Naive B cell (primary cell): ENCODE data around the gene MICAL2. TPM values are rescaled to one million over a fixed set of nuclear protein-coding genes. Genes with fewer than 3 reads are reported as not detected.

Source experiments
- ATAC-seq, 2 donors: fragments of 150-1000 bp; cut with Tn5 transposase; 2 replicates each; pipeline ENCODE4 v1.10.0; 2021; ENCODE audit warnings: low read depth in 2 of 2, mild to moderate bottlenecking in 2 of 2, moderate library complexity in 2 of 2
- DNase-seq: peaks from one replicate; pipeline ENCODE4 v3.0.0; 2022
- H3K27ac Mint-ChIP-seq, 6 donors: one replicate each; pipeline ENCODE4 v1.8.0; 2020 to 2022; ENCODE audit warnings: mild to moderate bottlenecking in 6 of 6, mixed read lengths in 6 of 6, moderate library complexity in 5 of 6, inconsistent platforms in 2 of 6
- H3K27me3 Mint-ChIP-seq, 3 donors: one replicate each; pipeline ENCODE4 v1.8.0; 2021 to 2022; ENCODE audit warnings: mixed read lengths in 3 of 3, mild to moderate bottlenecking in 1 of 3
- H3K36me3 Mint-ChIP-seq, 2 donors: one replicate each; pipeline ENCODE4 v1.8.0; 2020 to 2022; ENCODE audit warnings: mixed read lengths in 2 of 2, inconsistent platforms in 1 of 2, mild to moderate bottlenecking in 1 of 2
- H3K4me1 Mint-ChIP-seq, 3 donors: one replicate each; pipeline ENCODE4 v1.8.0; 2020 to 2022; ENCODE audit warnings: mixed read lengths in 3 of 3, inconsistent platforms in 1 of 3, mild to moderate bottlenecking in 1 of 3, moderate library complexity in 1 of 3
- H3K4me3 Mint-ChIP-seq, 8 donors: one replicate each; pipeline ENCODE4 v1.8.0; 2020 to 2022; ENCODE audit warnings: mild to moderate bottlenecking in 8 of 8, mixed read lengths in 8 of 8, moderate library complexity in 8 of 8, inconsistent platforms in 2 of 8
- H3K9me3 Mint-ChIP-seq, 7 donors: one replicate each; pipeline ENCODE4 v1.8.0; 2020 to 2022; ENCODE audit warnings: mixed read lengths in 7 of 7, mild to moderate bottlenecking in 5 of 7, inconsistent platforms in 2 of 7, moderate library complexity in 1 of 7
- polyA plus RNA-seq, 6 donors: library from polyadenylated mRNA; unstranded; fragments of 300-500 nt; fragmentation: Illumina TruSeq; gene quantifications; one replicate each; pipeline ENCODE4 v1.2.3, GENCODE V29; 2021; ENCODE audit warnings: low read depth in 6 of 6

MICAL2 gene
- polyA plus RNA-seq, 6 donors from 2014 or later: 0.05 to 1.3 TPM; not detected in 4

DNA sequence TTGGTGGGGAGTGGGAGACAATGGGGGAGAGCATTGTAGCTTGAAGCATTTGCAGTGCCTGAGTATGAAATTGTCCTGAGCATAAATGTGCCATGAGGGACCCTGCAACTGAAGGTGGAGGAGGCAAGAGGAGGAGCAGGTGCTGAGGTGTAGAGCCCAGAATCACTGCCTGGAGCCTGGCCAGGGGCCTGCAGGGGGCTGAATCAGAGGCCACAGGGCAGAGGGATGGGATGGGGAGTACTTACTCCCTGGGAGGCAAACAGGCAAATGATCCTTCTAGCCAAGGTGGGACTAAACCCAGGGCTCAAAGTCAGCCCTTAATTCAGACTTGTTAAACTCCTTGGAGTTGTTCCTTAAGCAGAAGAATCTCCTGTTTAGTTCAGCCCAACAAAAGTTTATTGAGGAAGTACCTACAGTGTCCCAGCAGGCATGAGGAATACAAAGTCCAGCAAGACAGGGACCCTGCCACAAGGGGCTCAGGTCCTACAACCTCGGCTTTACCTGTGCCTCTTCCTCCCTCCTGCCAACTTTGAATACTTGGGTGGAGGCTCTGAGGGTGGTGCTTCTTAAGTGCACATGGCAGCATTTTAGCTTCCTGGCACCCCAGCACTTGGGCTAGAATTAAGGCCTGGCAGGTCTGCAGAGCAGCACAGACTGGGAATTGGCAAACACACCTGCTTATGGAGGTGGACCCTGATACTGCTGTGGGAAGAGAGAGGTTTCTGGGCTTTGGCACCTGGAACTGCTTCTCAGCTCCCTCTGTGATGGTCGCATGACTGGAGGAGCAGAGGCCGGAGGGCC lies 20.0 kb downstream of the MICAL2 start:
- ATAC-seq (no peak), DNase-seq (no peak)
- Mint-ChIP-seq H3K36me3 (no peaks in the 10 kb centered on the region), H3K4me3 (no peak overlapping the region), H3K27me3 (peaks cover 4 to 11% (median 6%) of the 10 kb centered on the region in 3 donors), H3K4me1 (peaks cover 0 to 9% (median 6%) of the 10 kb centered on the region in 3 donors), H3K9me3 (peaks cover 0 to 1% (median 0%) of the 10 kb centered on the region in 7 donors), H3K27ac (no peak overlapping the region)

- DNase-seq (no peak), ATAC-seq (no peak)
- H3K27ac Mint-ChIP-seq: no peak overlapping the region
- H3K9me3 Mint-ChIP-seq: peaks cover 0 to 1% (median 0%) of the 10 kb centered on the region in 7 donors
- peaks cover 3 to 4% (median 4%) of the 10 kb centered on the region in 3 donors for H3K27me3 Mint-ChIP-seq
- H3K4me3 Mint-ChIP-seq: no peak overlapping the region
- H3K36me3 Mint-ChIP-seq: no peaks in the 10 kb centered on the region
- H3K4me1 Mint-ChIP-seq: peaks cover 0 to 9% (median 6%) of the 10 kb centered on the region in 3 donors
These were observed 21.8 kb downstream of the MICAL2 start for GRCh38 chr11:12131943-12132789.

GRCh38 chr11:12132790-12133145 lies 22.4 kb downstream of the MICAL2 start:
- DNase-seq: no peak
- Mint-ChIP-seq H3K9me3 (no peaks in the 10 kb centered on the region), H3K4me3 (peak overlapping the region in 1 of 8 donors; percentile 42), H3K4me1 (peaks cover 0 to 9% (median 6%) of the 10 kb centered on the region in 3 donors), H3K27me3 (peaks cover 0 to 4% (median 0%) of the 10 kb centered on the region in 3 donors), H3K36me3 (no peaks in the 10 kb centered on the region), H3K27ac (no peak overlapping the region)
- ATAC-seq: no peak

DNA sequence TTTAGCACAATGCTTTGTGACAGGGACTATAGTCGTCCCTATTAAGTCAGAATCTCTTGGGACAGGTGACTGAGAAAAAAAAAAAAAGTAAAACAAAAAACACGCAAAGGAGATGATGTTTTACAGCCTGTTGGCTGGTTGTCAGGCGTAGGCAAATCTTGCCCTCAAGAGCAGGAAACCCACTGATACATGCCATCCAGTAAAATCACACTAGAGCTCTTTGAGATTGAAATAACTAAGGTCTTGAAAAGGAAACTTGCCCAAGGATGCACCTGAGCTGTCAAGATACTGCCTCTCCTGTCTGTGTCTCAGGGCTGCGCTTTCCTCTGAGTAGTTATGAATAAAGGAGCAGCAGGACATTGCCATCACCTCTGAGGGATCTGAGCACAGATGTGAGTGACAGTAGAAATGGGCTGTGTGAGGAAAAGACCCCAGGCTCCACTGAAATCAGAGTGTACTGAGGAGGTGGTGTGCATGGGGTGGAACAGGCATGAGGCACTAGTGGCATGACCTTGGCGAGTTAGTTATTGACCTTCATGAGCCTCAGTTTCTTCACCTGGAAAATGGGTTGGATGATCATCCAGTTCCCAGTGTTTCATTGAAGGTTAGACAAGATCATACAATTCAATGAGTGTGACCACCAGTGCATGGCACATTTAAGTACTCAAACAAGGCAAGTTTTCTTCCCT lies 23.3 kb downstream of the MICAL2 start:
- Mint-ChIP-seq H3K27me3 (peaks cover 0 to 4% (median 0%) of the 10 kb centered on the region in 3 donors), H3K27ac (peak overlapping the region in 1 of 6 donors; percentile 22), H3K36me3 (no peaks in the 10 kb centered on the region), H3K4me3 (no peak overlapping the region), H3K9me3 (no peaks in the 10 kb centered on the region), H3K4me1 (peaks cover 0 to 9% (median 6%) of the 10 kb centered on the region in 3 donors)
- ATAC-seq: no peak
- no peak for DNase-seq

DNA sequence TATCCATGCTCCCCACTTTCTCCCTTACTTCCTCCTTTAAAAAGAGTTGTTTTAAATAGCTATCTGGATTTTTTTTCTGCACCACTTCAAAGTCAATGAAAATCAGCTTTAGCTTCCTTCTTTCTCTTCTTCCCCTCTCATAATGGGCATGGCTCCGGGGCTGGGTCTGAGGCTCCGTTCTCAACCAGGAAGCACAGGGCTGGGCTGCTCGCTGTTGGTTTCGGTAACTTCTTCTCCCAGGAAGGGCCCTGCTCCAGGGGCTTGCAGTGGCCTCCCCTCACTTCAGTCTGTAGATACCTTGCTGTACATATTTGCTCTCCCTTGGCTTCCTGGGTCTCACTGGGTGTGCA lies 23.8 kb downstream of the MICAL2 start:
- DNase-seq (no peak), ATAC-seq (no peak)
- peak overlapping the region in 1 of 8 donors; percentile 47 for H3K4me3 Mint-ChIP-seq
- peaks cover 0 to 4% (median 0%) of the 10 kb centered on the region in 3 donors for H3K27me3 Mint-ChIP-seq
- no peaks in the 10 kb centered on the region for H3K36me3 Mint-ChIP-seq
- no peaks in the 10 kb centered on the region for H3K9me3 Mint-ChIP-seq
- H3K4me1 Mint-ChIP-seq: peaks cover 0 to 9% (median 6%) of the 10 kb centered on the region in 3 donors
- H3K27ac Mint-ChIP-seq: no peak overlapping the region

DNA sequence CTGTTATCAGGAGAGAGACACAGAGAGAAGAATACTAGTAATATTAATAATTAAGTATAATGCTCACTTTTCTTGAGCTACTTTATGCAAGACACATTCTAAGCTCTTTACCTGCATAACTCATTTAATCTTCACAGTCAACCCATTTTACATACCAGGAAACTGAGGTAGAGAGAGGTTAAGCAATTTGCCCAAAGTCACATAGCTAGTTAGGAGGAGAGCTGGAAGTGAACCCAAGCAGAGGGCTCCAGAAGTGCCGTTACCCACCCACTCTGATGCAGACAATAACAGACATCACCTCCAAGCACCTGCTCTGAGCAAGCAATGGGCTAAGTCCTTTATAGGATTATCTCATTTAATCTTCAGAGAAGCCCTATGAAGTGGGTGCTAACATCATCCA lies 24.8 kb downstream of the MICAL2 start:
- ATAC-seq: no peak
- H3K27ac Mint-ChIP-seq: no peak overlapping the region

GRCh38 chr11:12137005-12137690 lies 26.8 kb downstream of the MICAL2 start:
- peaks cover 0 to 9% (median 6%) of the 10 kb centered on the region in 3 donors for H3K4me1 Mint-ChIP-seq

More for the DNA sequence above, 24.8 kb downstream of the MICAL2 start:
- Mint-ChIP-seq H3K4me3 (no peak overlapping the region), H3K9me3 (peaks cover 0 to 2% (median 0%) of the 10 kb centered on the region in 7 donors), H3K27me3 (peaks cover 0 to 4% (median 0%) of the 10 kb centered on the region in 3 donors), H3K36me3 (no peaks in the 10 kb centered on the region), H3K4me1 (peaks cover 0 to 9% (median 6%) of the 10 kb centered on the region in 3 donors)
- DNase-seq: no peak

GRCh38 chr11:12137938-12138731 lies 27.7 kb downstream of the MICAL2 start:
- H3K4me3 Mint-ChIP-seq: no peak overlapping the region
- peaks cover 0 to 3% (median 0%) of the 10 kb centered on the region in 7 donors for H3K9me3 Mint-ChIP-seq
- peaks cover 0 to 9% (median 6%) of the 10 kb centered on the region in 3 donors for H3K4me1 Mint-ChIP-seq
- H3K27me3 Mint-ChIP-seq: peaks cover 0 to 4% (median 0%) of the 10 kb centered on the region in 3 donors
- DNase-seq: no peak
- H3K27ac Mint-ChIP-seq: no peak overlapping the region
- H3K36me3 Mint-ChIP-seq: no peaks in the 10 kb centered on the region
- no peak for ATAC-seq

More at GRCh38 chr11:12137005-12137690, 26.8 kb downstream of the MICAL2 start:
- Mint-ChIP-seq H3K4me3 (no peak overlapping the region), H3K27me3 (peaks cover 0 to 4% (median 0%) of the 10 kb centered on the region in 3 donors), H3K36me3 (no peaks in the 10 kb centered on the region), H3K9me3 (peaks cover 0 to 3% (median 0%) of the 10 kb centered on the region in 7 donors), H3K27ac (no peak overlapping the region)
- ATAC-seq (no peak), DNase-seq (no peak)

- ATAC-seq (no peak), DNase-seq (no peak)
- no peaks in the 10 kb centered on the region for H3K36me3 Mint-ChIP-seq
- no peak overlapping the region for H3K4me3 Mint-ChIP-seq
- H3K27ac Mint-ChIP-seq: peak overlapping the region in 1 of 6 donors; percentile 67
- H3K27me3 Mint-ChIP-seq: no peaks in the 10 kb centered on the region
- H3K4me1 Mint-ChIP-seq: peaks cover 0 to 3% (median 3%) of the 10 kb centered on the region in 3 donors
- peaks cover 0 to 3% (median 0%) of the 10 kb centered on the region in 7 donors for H3K9me3 Mint-ChIP-seq
These were observed 28.9 kb downstream of the MICAL2 start for GRCh38 chr11:12139144-12139881.

DNA sequence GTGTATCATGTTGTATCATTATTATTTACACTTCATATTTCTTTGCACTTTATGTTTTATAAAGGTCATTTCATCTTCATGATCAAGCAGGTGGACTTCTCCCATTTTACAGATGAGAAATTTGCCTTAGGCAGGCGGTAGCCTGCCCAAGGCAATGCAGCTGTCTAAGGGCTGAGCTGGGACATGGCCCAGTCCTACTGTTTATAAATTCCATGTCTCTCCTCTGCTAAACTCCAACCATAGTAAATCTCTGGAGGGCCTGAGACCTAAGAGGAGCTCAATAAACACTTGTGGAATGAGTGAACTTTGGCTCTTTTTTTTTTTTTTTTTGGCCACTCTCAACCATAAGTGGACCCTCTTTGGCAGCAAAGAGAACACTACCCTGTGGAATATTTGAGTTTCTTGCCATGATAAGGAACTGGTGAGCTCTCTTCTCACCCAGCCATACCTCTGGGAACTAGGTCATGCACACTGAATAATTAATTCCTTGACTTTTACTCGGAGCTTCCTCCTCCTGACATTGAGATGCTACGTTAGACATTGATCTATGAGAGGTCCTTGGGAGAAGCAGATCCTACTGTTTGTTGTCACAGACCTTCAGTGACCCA lies 29.9 kb downstream of the MICAL2 start:
- Mint-ChIP-seq H3K4me1 (no peaks in the 10 kb centered on the region), H3K9me3 (peaks cover 0 to 3% (median 0%) of the 10 kb centered on the region in 7 donors), H3K36me3 (no peaks in the 10 kb centered on the region)

GRCh38 chr11:12141283-12141682 lies 30.9 kb downstream of the MICAL2 start:
- ATAC-seq (no peak), DNase-seq (no peak)
- no peak overlapping the region for H3K27ac Mint-ChIP-seq
- no peaks in the 10 kb centered on the region for H3K36me3 Mint-ChIP-seq
- no peaks in the 10 kb centered on the region for H3K27me3 Mint-ChIP-seq
- H3K9me3 Mint-ChIP-seq: peaks cover 0 to 3% (median 0%) of the 10 kb centered on the region in 7 donors
- no peaks in the 10 kb centered on the region for H3K4me1 Mint-ChIP-seq
- no peak overlapping the region for H3K4me3 Mint-ChIP-seq

More for the DNA sequence above, 29.9 kb downstream of the MICAL2 start:
- H3K27me3 Mint-ChIP-seq: no peaks in the 10 kb centered on the region
- DNase-seq: no peak
- peak overlapping the region in 1 of 8 donors; percentile 53 for H3K4me3 Mint-ChIP-seq
- H3K27ac Mint-ChIP-seq: no peak overlapping the region
- no peak for ATAC-seq
